OCI-LY7 (cell line): ENCODE measurements around the gene DLGAP1. TPM values are rescaled to one million over a fixed set of nuclear protein-coding genes. Genes with fewer than 3 reads are reported as not detected.

ENCODE experiments used
- BruUV-seq: library from RNA; stranded (reverse); fragments of 400-500 nt; replicated peaks from 2 replicates; lab custom pipeline; 2021; lab: Mats Ljungman, UMichigan
- CTCF ChIA-PET: fragments of 300-600 bp; sonication (Branson Sonifier 250); formaldehyde crosslinking; loops from one replicate; lab custom pipeline; 2022; ENCODE audit warnings: antibody characterized with exemption; ENCODE audit not compliant: unreplicated experiment; lab: Charles Lee
- POLR2A ChIA-PET: fragments of 300-600 bp; sonication (Branson Sonifier 250); formaldehyde crosslinking; loops from one replicate; lab custom pipeline; 2022; ENCODE audit warnings: antibody characterized with exemption; lab: Charles Lee
- DNase-seq: peaks from one replicate; pipeline ENCODE4 v3.0.0-alpha.2; 2015; ENCODE audit warnings: low spot score
- H2AFZ ChIP-seq: fragments of 200-600 bp; sonication (generic), shearing (Covaris generic); 2 replicates; pipeline ENCODE4 v1.6.1; 2014; ENCODE audit warnings: mild to moderate bottlenecking, antibody characterized with exemption, low read length, moderate library complexity
- H3K27ac ChIP-seq: fragments of 200-600 bp; sonication (generic); 2 replicates; pipeline ENCODE4 v1.5.1; 2014; ENCODE audit warnings: mixed run types, low read depth, mild to moderate bottlenecking, moderate library complexity, low read length, inconsistent platforms; ENCODE audit not compliant: poor library complexity, severe bottlenecking
- H3K36me3 ChIP-seq: fragments of 200-600 bp; sonication (generic); 2 replicates; pipeline ENCODE4 v1.6.1; 2014; ENCODE audit warnings: mild to moderate bottlenecking, antibody characterized with exemption, low read length, moderate library complexity, mixed read lengths; ENCODE audit not compliant: insufficient read depth
- H3K4me1 ChIP-seq: fragments of 200-600 bp; sonication (generic); 2 replicates; pipeline ENCODE4 v1.5.1; 2014; ENCODE audit warnings: mild to moderate bottlenecking, low read length; ENCODE audit not compliant: insufficient read depth, poor library complexity, severe bottlenecking
- H3K4me2 ChIP-seq: fragments of 200-600 bp; sonication (generic); 2 replicates; pipeline ENCODE4 v1.6.1; 2014; ENCODE audit warnings: mild to moderate bottlenecking, low read length
- H3K4me3 ChIP-seq: fragments of 200-600 bp; sonication (generic); 2 replicates; pipeline ENCODE4 v1.5.1; 2014; ENCODE audit warnings: mild to moderate bottlenecking, low read depth, low read length; ENCODE audit not compliant: poor library complexity, severe bottlenecking
- H3K79me2 ChIP-seq: fragments of 200-600 bp; sonication (generic); 2 replicates; pipeline ENCODE4 v1.6.1; 2016; ENCODE audit warnings: low read depth, mild to moderate bottlenecking, low read length, moderate library complexity, mixed read lengths; ENCODE audit not compliant: insufficient read depth
- H3K9me2 ChIP-seq: fragments of 200-600 bp; sonication (generic); 2 replicates; pipeline ENCODE4 v1.6.1; 2016; ENCODE audit warnings: mild to moderate bottlenecking, low read length, mixed read lengths; ENCODE audit not compliant: insufficient read depth
- H3K9me3 ChIP-seq: fragments of 200-600 bp; sonication (generic); 2 replicates; pipeline ENCODE4 v1.6.1; 2014; ENCODE audit warnings: mild to moderate bottlenecking, mixed run types, low read length, mixed read lengths
- H4K20me1 ChIP-seq: fragments of 200-600 bp; sonication (generic); 2 replicates; pipeline ENCODE4 v1.6.1; 2014; ENCODE audit warnings: mild to moderate bottlenecking, antibody characterized with exemption, low read length, moderate library complexity, mixed read lengths; ENCODE audit not compliant: insufficient read depth
- CTCF ChIP-seq: fragments of 200-600 bp; sonication (generic); conservative IDR thresholded peaks from 2 replicates; pipeline ENCODE4 v1.5.1; 2014; ENCODE audit warnings: mild to moderate bottlenecking, antibody characterized with exemption, low read length, moderate library complexity, mixed read lengths
- EZH2phosphoT487 ChIP-seq: fragments of 200-600 bp; sonication (generic); IDR thresholded peaks from 2 replicates; pipeline ENCODE4 v1.6.1; 2018; ENCODE audit warnings: low read depth, borderline replicate concordance, mild to moderate bottlenecking, mixed run types, antibody characterized with exemption, low read length, moderate library complexity, mixed read lengths
- intact Hi-C: fragments of 100-400 bp; cut with micrococcal nuclease; formaldehyde crosslinking; loops from one replicate; pipeline ENCODE4 v1.10.0; 2022; ENCODE audit not compliant: unreplicated experiment
- total RNA-seq, 2 experiments: library from RNA; depleted of rRNA in 1 of 2; stranded (reverse); fragments of >200 nt in 1 of 2; shearing (Covaris generic) in 1 of 2; gene quantifications; 2 replicates each; pipeline ENCODE4 v1.2.3, GENCODE V29; 2014 to 2022

DLGAP1 gene
- total RNA-seq, 2 experiments from 2014 or later: 0.22 TPM; not detected in 1

GRCh38 chr18:4181086-4181485 is 274.0 kb downstream of the DLGAP1 start:
- Histone ChIP-seq H3K4me2 (no peak overlapping the region), H3K4me1 (no peaks in the 10 kb centered on the region), H3K9me3 (no peaks in the 10 kb centered on the region), H3K27ac (no peak overlapping the region), H3K79me2 (no peaks in the 10 kb centered on the region), H3K4me3 (no peak overlapping the region), H3K9me2 (no peaks in the 10 kb centered on the region), H4K20me1 (no peaks in the 10 kb centered on the region), H3K36me3 (no peaks in the 10 kb centered on the region), H2AFZ (no peak overlapping the region)
- no TSS peak for BruUV-seq
- intact Hi-C loops: no loop called here
- TF ChIP-seq EZH2phosphoT487 (no peak), CTCF (no peak)
- POLR2A ChIA-PET: no interaction called here
- no peak for DNase-seq
- CTCF ChIA-PET: no interaction called here

- Histone ChIP-seq H4K20me1 (no peaks in the 10 kb centered on the region), H3K9me2 (no peaks in the 10 kb centered on the region), H3K4me3 (no peak overlapping the region), H3K9me3 (no peaks in the 10 kb centered on the region), H3K4me2 (no peak overlapping the region), H2AFZ (no peak overlapping the region), H3K27ac (no peak overlapping the region), H3K4me1 (no peaks in the 10 kb centered on the region), H3K79me2 (no peaks in the 10 kb centered on the region), H3K36me3 (no peaks in the 10 kb centered on the region)
- ChIA-PET CTCF (no interaction called here), POLR2A (no interaction called here)
- TF ChIP-seq CTCF: no peak
- TF ChIP-seq EZH2phosphoT487: no peak
- no TSS peak for BruUV-seq
- no peak for DNase-seq
- intact Hi-C loops: no loop called here
Observed at GRCh38 chr18:4172196-4173100, 282.7 kb downstream of the DLGAP1 start.

DNA sequence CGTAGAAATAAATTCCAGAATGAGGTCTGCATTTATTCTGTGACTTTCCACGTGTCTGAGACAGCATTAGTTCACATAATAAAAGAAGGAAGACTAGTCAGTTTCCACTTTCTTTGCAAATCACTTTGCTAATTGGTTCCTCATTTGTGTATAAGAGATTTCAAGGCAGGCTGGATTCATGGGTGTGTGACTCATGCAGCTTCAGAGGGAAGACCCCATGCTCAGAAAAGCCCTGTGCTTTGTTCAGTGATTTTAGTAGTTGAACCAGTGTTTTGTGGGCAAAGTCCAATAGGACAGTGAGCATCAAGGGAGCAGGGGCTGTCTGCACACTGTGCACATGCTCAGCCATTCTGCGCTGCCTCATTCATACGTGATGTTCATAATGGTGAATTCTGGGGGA is 297.8 kb downstream of the DLGAP1 start:
- H2AFZ ChIP-seq: no peak overlapping the region
- no peak overlapping the region for H3K27ac ChIP-seq
- DNase-seq: no peak
- H3K4me2 ChIP-seq: no peak overlapping the region
- no peaks in the 10 kb centered on the region for H3K36me3 ChIP-seq
- no peaks in the 10 kb centered on the region for H4K20me1 ChIP-seq
- H3K9me3 ChIP-seq: no peaks in the 10 kb centered on the region
- ChIA-PET POLR2A (no interaction called here), CTCF (no interaction called here)
- no peaks in the 10 kb centered on the region for H3K79me2 ChIP-seq
- TF ChIP-seq EZH2phosphoT487: no peak
- no peak for TF ChIP-seq CTCF
- H3K4me1 ChIP-seq: no peaks in the 10 kb centered on the region
- intact Hi-C loops: no loop called here
- no peaks in the 10 kb centered on the region for H3K9me2 ChIP-seq
- BruUV-seq: no TSS peak
- H3K4me3 ChIP-seq: no peak overlapping the region
